Gastrocnemius medialis (tissue), 4 donors: Measurements from ENCODE around the gene WASF2.
"Not testable (repeated sequence)": the region's sequence is repeated elsewhere in the genome, so short reads cannot be mapped to it uniquely, and the experiment has no call there.

ENCODE experiments used
- POLR2A ChIP-seq, 2 donors: fragments of 450-650 bp; IDR thresholded peaks; one replicate each; pipeline ENCODE4 v1.6.1; 2017; ENCODE audit warnings: antibody characterized with exemption in 2 of 2, mild to moderate bottlenecking in 2 of 2, moderate library complexity in 2 of 2
- TF ChIP-seq, protein P1 (sequence below), 5 experiments: fragments of 450-650 bp in 3 of 5; fragments of 200-600 bp in 2 of 5; sonication (generic) in 2 of 5; IDR thresholded peaks in 4 of 5; conservative IDR thresholded peaks in 1 of 5; 1 replicate in 4 of 5; 2 replicates in 1 of 5; pipeline ENCODE4 v1.5.1; 2016 to 2019; ENCODE audit warnings: antibody characterized with exemption in 5 of 5, mild to moderate bottlenecking in 3 of 5, moderate library complexity in 3 of 5

DNA sequence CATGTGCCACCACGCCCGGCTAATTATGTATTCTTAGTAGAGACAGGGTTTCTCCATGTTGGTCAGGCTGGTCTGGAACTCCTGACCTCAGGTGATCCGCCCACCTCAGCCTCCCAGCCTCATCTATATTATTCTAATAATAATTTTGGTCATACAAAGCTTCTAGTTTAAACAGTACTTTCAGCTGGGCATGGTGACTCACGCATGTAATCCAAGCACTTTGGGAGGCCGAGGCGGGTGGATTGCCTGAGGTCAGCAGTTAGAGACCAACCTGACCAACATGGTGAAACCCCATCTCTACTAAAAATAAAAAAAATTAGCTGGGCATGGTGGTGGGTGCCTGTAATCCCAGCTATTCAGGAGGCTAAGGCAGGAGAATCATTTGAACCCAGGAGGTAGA is 26.1 kb downstream of the WASF2 start:
- TF ChIP-seq, protein P1, sequence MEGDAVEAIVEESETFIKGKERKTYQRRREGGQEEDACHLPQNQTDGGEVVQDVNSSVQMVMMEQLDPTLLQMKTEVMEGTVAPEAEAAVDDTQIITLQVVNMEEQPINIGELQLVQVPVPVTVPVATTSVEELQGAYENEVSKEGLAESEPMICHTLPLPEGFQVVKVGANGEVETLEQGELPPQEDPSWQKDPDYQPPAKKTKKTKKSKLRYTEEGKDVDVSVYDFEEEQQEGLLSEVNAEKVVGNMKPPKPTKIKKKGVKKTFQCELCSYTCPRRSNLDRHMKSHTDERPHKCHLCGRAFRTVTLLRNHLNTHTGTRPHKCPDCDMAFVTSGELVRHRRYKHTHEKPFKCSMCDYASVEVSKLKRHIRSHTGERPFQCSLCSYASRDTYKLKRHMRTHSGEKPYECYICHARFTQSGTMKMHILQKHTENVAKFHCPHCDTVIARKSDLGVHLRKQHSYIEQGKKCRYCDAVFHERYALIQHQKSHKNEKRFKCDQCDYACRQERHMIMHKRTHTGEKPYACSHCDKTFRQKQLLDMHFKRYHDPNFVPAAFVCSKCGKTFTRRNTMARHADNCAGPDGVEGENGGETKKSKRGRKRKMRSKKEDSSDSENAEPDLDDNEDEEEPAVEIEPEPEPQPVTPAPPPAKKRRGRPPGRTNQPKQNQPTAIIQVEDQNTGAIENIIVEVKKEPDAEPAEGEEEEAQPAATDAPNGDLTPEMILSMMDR (IDR thresholded peaks at IDR 0.05 in 4 of 5, conservative IDR thresholded peaks at IDR 0.05 in 1 of 5): not testable (repeated sequence)
- TF ChIP-seq POLR2A (IDR thresholded peaks at IDR 0.05): not testable (repeated sequence)
